GM10266 (cell line): ENCODE results near the gene CDH4.

ENCODE experiments used
- DNase-seq: peaks from one replicate; pipeline ENCODE4 v3.0.0; 2012; ENCODE audit errors: extremely low spot score
- CTCF ChIP-seq: IDR thresholded peaks from 2 replicates; pipeline ENCODE4 v1.5.1; 2012; ENCODE audit warnings: mild to moderate bottlenecking, low read depth; ENCODE audit not compliant: control insufficient read depth, insufficient read depth; ENCODE audit errors: missing control alignments

Gene CDH4

GRCh38 chr20:61796738-61797137 is 544.7 kb downstream of the CDH4 start:
- TF ChIP-seq CTCF = no peak
- DNase-seq = no peak

- no peak for TF ChIP-seq CTCF
- DNase-seq = no peak
Measured at GRCh38 chr20:61797200-61797599, 545.1 kb downstream of the CDH4 start.

- no peak for TF ChIP-seq CTCF
Measured at GRCh38 chr20:61797971-61798411, 545.9 kb downstream of the CDH4 start.

GRCh38 chr20:61798632-61799031 is 546.6 kb downstream of the CDH4 start:
- no peak for DNase-seq
- TF ChIP-seq CTCF = no peak

More at GRCh38 chr20:61797971-61798411, 545.9 kb downstream of the CDH4 start:
- DNase-seq = no peak

GRCh38 chr20:61799394-61799923 is 547.4 kb downstream of the CDH4 start:
- DNase-seq = no peak
- no peak for TF ChIP-seq CTCF

- no peak for TF ChIP-seq CTCF
- DNase-seq = no peak
Measured at GRCh38 chr20:61799928-61800327, 547.9 kb downstream of the CDH4 start.

GRCh38 chr20:61800359-61801064 is 548.5 kb downstream of the CDH4 start:
- TF ChIP-seq CTCF = no peak
- DNase-seq = no peak
